ENCODE data around the gene MICAL2.

The MICAL2 gene

DNA sequence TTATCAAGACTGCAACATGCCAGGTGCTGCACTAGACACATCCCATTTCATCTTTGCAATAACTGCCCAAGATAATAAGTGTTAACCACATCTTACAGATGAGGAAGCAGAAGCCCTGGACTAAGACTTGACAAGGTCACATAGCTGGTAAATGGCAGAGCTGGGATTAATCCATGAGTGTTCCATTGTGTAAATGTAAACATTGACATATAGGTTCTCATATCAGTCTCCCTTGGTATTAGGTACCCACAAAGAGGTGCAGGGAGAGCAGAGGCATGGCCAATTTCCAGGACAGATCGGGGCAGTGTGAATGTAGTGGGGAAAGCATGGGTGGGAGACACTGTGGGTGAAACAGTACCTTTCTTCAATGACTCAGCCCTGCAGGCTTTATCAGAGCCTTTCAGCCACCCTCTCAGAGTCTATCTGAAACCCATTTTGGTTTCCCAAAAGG is 17.9 kb downstream of the MICAL2 start:
- no peak overlapping the region for H3K27ac ChIP-seq
- no peak for TF ChIP-seq FOXP2 (optimal IDR thresholded peaks at IDR 0.05; ENCODE audit: control extremely low read depth, extremely low read length, insufficient read depth)
- no peak for TF ChIP-seq EZH2 (IDR thresholded peaks at IDR 0.05)
- no peak for TF ChIP-seq POLR2AphosphoS5 (IDR thresholded peaks at IDR 0.05; ENCODE audit: borderline replicate concordance, low read depth, low read length)
- H3K9ac ChIP-seq (ENCODE audit: insufficient read length): no peak overlapping the region
- DNase-seq (ENCODE audit: low read depth, low spot score): no peak
- H3K36me3 ChIP-seq (ENCODE audit: insufficient read depth, low read length): no peaks in the 10 kb centered on the region
- no peaks in the 10 kb centered on the region for H3K9me3 ChIP-seq (ENCODE audit: low read depth, low read length)
- H3K4me3 ChIP-seq: no peak overlapping the region

DNA sequence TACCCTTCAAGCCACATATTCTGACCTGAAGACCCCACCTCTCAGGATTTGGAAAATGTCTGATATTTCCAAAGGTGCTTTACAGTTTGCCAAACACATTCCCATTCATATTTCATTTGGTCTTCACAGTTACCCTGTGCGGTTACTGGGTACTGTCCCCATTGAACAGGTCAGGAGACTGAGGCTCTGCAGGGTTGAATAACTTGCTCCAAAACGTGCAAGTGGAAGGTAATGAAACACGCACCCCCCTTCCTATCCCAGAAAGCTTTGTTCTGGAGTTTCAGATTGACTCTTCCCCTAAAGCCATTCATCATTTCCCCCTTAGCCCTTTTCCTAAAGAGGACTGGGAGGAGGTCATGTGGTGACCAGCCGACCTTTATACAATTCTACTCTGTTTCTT is 18.8 kb downstream of the MICAL2 start:
- no peak for DNase-seq (ENCODE audit: low read depth, low spot score)
- Histone ChIP-seq H3K27ac (no peak overlapping the region), H3K9me3 (ENCODE audit: low read depth, low read length) (no peaks in the 10 kb centered on the region), H3K4me3 (no peak overlapping the region), H3K9ac (ENCODE audit: insufficient read length) (no peak overlapping the region), H3K36me3 (ENCODE audit: insufficient read depth, low read length) (no peaks in the 10 kb centered on the region)
- no peak for TF ChIP-seq POLR2AphosphoS5 (IDR thresholded peaks at IDR 0.05; ENCODE audit: borderline replicate concordance, low read depth, low read length)
- no peak for TF ChIP-seq FOXP2 (optimal IDR thresholded peaks at IDR 0.05; ENCODE audit: control extremely low read depth, extremely low read length, insufficient read depth)
- no peak for TF ChIP-seq EZH2 (IDR thresholded peaks at IDR 0.05)

DNA sequence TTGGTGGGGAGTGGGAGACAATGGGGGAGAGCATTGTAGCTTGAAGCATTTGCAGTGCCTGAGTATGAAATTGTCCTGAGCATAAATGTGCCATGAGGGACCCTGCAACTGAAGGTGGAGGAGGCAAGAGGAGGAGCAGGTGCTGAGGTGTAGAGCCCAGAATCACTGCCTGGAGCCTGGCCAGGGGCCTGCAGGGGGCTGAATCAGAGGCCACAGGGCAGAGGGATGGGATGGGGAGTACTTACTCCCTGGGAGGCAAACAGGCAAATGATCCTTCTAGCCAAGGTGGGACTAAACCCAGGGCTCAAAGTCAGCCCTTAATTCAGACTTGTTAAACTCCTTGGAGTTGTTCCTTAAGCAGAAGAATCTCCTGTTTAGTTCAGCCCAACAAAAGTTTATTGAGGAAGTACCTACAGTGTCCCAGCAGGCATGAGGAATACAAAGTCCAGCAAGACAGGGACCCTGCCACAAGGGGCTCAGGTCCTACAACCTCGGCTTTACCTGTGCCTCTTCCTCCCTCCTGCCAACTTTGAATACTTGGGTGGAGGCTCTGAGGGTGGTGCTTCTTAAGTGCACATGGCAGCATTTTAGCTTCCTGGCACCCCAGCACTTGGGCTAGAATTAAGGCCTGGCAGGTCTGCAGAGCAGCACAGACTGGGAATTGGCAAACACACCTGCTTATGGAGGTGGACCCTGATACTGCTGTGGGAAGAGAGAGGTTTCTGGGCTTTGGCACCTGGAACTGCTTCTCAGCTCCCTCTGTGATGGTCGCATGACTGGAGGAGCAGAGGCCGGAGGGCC is 20.0 kb downstream of the MICAL2 start:
- Histone ChIP-seq H3K27ac (no peak overlapping the region), H3K36me3 (ENCODE audit: insufficient read depth, low read length) (no peaks in the 10 kb centered on the region), H3K9ac (ENCODE audit: insufficient read length) (no peak overlapping the region), H3K4me3 (no peak overlapping the region), H3K9me3 (ENCODE audit: low read depth, low read length) (no peaks in the 10 kb centered on the region)
- DNase-seq (ENCODE audit: low read depth, low spot score): no peak
- no peak for TF ChIP-seq FOXP2 (optimal IDR thresholded peaks at IDR 0.05; ENCODE audit: control extremely low read depth, extremely low read length, insufficient read depth)
- no peak for TF ChIP-seq EZH2 (IDR thresholded peaks at IDR 0.05)
- TF ChIP-seq POLR2AphosphoS5 (IDR thresholded peaks at IDR 0.05; ENCODE audit: borderline replicate concordance, low read depth, low read length): no peak

DNA sequence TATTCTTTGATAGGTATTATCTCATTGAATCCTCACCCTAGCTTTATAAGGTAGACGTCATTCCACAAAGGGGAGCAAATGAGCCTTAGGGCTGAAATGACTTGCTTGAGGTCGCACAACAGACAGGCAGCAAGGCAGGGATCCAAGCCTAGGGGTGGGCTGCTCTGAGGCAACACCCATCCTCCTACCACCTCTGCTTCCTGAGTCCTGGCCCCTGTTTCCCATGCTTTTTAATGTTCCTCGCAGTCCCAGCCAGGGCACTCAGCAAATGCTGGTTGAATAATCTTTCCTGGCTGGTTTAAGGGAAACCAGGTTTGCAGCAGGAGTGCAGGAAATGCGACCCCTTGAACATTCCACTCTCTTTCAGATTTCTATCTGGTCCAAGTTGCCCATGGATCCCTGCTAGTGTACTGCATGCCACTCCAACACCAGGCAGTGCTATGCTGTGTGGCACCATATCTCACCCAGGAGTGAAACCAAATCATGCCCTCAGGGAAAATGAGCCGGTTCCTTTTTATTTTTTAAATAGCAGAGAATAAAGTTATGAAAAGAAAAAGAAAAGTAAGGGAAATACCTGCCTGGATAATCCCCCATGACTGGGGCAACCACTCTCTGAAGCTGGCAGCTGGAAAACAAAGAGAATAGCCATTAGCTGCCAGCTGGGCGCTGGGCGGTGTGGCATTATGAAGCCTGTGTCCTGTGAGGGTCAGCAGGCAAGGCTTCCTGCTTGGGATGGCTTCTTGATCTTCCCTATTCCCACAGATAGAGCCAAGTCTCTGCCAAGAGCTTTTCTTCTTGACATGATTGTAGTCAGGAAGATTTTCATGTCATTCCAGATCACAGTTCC is 21.8 kb downstream of the MICAL2 start:
- H3K36me3 ChIP-seq (ENCODE audit: insufficient read depth, low read length): no peaks in the 10 kb centered on the region
- TF ChIP-seq EZH2 (IDR thresholded peaks at IDR 0.05) (no peak), FOXP2 (optimal IDR thresholded peaks at IDR 0.05; ENCODE audit: control extremely low read depth, extremely low read length, insufficient read depth) (no peak), POLR2AphosphoS5 (IDR thresholded peaks at IDR 0.05; ENCODE audit: borderline replicate concordance, low read depth, low read length) (no peak)
- no peaks in the 10 kb centered on the region for H3K9me3 ChIP-seq (ENCODE audit: low read depth, low read length)
- no peak overlapping the region for H3K27ac ChIP-seq
- H3K9ac ChIP-seq (ENCODE audit: insufficient read length): no peak overlapping the region
- no peak for DNase-seq (ENCODE audit: low read depth, low spot score)
- no peak overlapping the region for H3K4me3 ChIP-seq

DNA sequence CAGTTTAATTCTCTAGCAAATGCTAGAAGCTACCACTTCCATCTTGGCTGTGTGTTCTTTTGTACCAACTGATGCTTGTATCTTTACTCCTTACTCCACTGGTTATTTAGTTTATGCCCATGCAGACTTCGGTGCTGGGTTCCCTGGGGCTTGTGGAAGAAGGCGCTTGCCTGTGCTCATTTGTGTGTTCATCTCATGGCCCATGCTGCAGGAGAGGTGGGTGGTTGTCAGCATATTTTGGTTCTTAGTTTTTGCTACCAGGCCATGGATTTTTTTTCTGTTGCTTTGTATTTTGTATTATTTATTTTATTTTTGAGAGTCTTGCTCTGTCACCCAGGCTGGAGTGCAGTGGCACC is 22.4 kb downstream of the MICAL2 start:
- DNase-seq (ENCODE audit: low read depth, low spot score): no peak
- H3K4me3 ChIP-seq: no peak overlapping the region
- H3K9me3 ChIP-seq (ENCODE audit: low read depth, low read length): no peaks in the 10 kb centered on the region
- H3K9ac ChIP-seq (ENCODE audit: insufficient read length): no peak overlapping the region
- no peaks in the 10 kb centered on the region for H3K36me3 ChIP-seq (ENCODE audit: insufficient read depth, low read length)
- TF ChIP-seq EZH2 (IDR thresholded peaks at IDR 0.05) (no peak), POLR2AphosphoS5 (IDR thresholded peaks at IDR 0.05; ENCODE audit: borderline replicate concordance, low read depth, low read length) (no peak), FOXP2 (optimal IDR thresholded peaks at IDR 0.05; ENCODE audit: control extremely low read depth, extremely low read length, insufficient read depth) (no peak)
- H3K27ac ChIP-seq: no peak overlapping the region

DNA sequence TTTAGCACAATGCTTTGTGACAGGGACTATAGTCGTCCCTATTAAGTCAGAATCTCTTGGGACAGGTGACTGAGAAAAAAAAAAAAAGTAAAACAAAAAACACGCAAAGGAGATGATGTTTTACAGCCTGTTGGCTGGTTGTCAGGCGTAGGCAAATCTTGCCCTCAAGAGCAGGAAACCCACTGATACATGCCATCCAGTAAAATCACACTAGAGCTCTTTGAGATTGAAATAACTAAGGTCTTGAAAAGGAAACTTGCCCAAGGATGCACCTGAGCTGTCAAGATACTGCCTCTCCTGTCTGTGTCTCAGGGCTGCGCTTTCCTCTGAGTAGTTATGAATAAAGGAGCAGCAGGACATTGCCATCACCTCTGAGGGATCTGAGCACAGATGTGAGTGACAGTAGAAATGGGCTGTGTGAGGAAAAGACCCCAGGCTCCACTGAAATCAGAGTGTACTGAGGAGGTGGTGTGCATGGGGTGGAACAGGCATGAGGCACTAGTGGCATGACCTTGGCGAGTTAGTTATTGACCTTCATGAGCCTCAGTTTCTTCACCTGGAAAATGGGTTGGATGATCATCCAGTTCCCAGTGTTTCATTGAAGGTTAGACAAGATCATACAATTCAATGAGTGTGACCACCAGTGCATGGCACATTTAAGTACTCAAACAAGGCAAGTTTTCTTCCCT is 23.3 kb downstream of the MICAL2 start:
- TF ChIP-seq FOXP2 (optimal IDR thresholded peaks at IDR 0.05; ENCODE audit: control extremely low read depth, extremely low read length, insufficient read depth): no peak
- no peak for TF ChIP-seq POLR2AphosphoS5 (IDR thresholded peaks at IDR 0.05; ENCODE audit: borderline replicate concordance, low read depth, low read length)
- TF ChIP-seq EZH2 (IDR thresholded peaks at IDR 0.05): no peak
- no peak overlapping the region for H3K27ac ChIP-seq
- H3K36me3 ChIP-seq (ENCODE audit: insufficient read depth, low read length): no peaks in the 10 kb centered on the region
- H3K9ac ChIP-seq (ENCODE audit: insufficient read length): no peak overlapping the region
- H3K9me3 ChIP-seq (ENCODE audit: low read depth, low read length): no peaks in the 10 kb centered on the region
- DNase-seq (ENCODE audit: low read depth, low spot score): no peak
- H3K4me3 ChIP-seq: no peak overlapping the region

DNA sequence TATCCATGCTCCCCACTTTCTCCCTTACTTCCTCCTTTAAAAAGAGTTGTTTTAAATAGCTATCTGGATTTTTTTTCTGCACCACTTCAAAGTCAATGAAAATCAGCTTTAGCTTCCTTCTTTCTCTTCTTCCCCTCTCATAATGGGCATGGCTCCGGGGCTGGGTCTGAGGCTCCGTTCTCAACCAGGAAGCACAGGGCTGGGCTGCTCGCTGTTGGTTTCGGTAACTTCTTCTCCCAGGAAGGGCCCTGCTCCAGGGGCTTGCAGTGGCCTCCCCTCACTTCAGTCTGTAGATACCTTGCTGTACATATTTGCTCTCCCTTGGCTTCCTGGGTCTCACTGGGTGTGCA is 23.8 kb downstream of the MICAL2 start:
- Histone ChIP-seq H3K27ac (no peak overlapping the region), H3K36me3 (ENCODE audit: insufficient read depth, low read length) (no peaks in the 10 kb centered on the region), H3K9me3 (ENCODE audit: low read depth, low read length) (no peaks in the 10 kb centered on the region), H3K4me3 (no peak overlapping the region), H3K9ac (ENCODE audit: insufficient read length) (no peak overlapping the region)
- DNase-seq (ENCODE audit: low read depth, low spot score): no peak
- no peak for TF ChIP-seq EZH2 (IDR thresholded peaks at IDR 0.05)
- no peak for TF ChIP-seq FOXP2 (optimal IDR thresholded peaks at IDR 0.05; ENCODE audit: control extremely low read depth, extremely low read length, insufficient read depth)
- TF ChIP-seq POLR2AphosphoS5 (IDR thresholded peaks at IDR 0.05; ENCODE audit: borderline replicate concordance, low read depth, low read length): no peak

DNA sequence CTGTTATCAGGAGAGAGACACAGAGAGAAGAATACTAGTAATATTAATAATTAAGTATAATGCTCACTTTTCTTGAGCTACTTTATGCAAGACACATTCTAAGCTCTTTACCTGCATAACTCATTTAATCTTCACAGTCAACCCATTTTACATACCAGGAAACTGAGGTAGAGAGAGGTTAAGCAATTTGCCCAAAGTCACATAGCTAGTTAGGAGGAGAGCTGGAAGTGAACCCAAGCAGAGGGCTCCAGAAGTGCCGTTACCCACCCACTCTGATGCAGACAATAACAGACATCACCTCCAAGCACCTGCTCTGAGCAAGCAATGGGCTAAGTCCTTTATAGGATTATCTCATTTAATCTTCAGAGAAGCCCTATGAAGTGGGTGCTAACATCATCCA is 24.8 kb downstream of the MICAL2 start:
- Histone ChIP-seq H3K9ac (ENCODE audit: insufficient read length) (no peak overlapping the region), H3K4me3 (no peak overlapping the region), H3K36me3 (ENCODE audit: insufficient read depth, low read length) (no peaks in the 10 kb centered on the region), H3K27ac (no peak overlapping the region), H3K9me3 (ENCODE audit: low read depth, low read length) (no peaks in the 10 kb centered on the region)
- no peak for TF ChIP-seq POLR2AphosphoS5 (IDR thresholded peaks at IDR 0.05; ENCODE audit: borderline replicate concordance, low read depth, low read length)
- DNase-seq (ENCODE audit: low read depth, low spot score): no peak
